PFSK-1 (cell line): Measurements from ENCODE around the gene ERGIC3.

ENCODE experiments used
- FOXP2 ChIP-seq: optimal IDR thresholded peaks from 2 replicates; pipeline ENCODE3; 2011; ENCODE audit warnings: borderline replicate concordance, control low read depth, inconsistent platforms; ENCODE audit not compliant: insufficient read depth; ENCODE audit errors: extremely low read length, extremely low read depth
- POLR2AphosphoS5 ChIP-seq: IDR thresholded peaks from 2 replicates; pipeline ENCODE4 v1.6.1; 2012; ENCODE audit warnings: low read depth, mild to moderate bottlenecking, control low read depth, low read length, moderate library complexity
- SIN3A ChIP-seq: IDR thresholded peaks from 2 replicates; pipeline ENCODE4 v1.6.1; 2012; ENCODE audit warnings: mild to moderate bottlenecking, low read length, moderate library complexity, borderline replicate concordance; ENCODE audit not compliant: insufficient read depth
- TAF1 ChIP-seq: IDR thresholded peaks from 2 replicates; pipeline ENCODE4 v1.6.1; 2012; ENCODE audit warnings: low read length, control low read depth, borderline replicate concordance; ENCODE audit not compliant: insufficient read depth
- TF ChIP-seq, protein P1 (sequence below), 2 experiments: IDR thresholded peaks; 2 replicates each; pipeline versions ENCODE4 v1.6.1 to v1.8.0; 2011 to 2012; ENCODE audit warnings: low read depth in 2 of 2, low read length in 2 of 2, control low read depth in 1 of 2, inconsistent platforms in 1 of 2, mild to moderate bottlenecking in 1 of 2, moderate library complexity in 1 of 2; ENCODE audit not compliant: insufficient read depth in 1 of 2

ERGIC3 gene

GRCh38 chr20:35506179-35506578 lies 35.7 kb upstream of the ERGIC3 start:
- TF ChIP-seq TAF1 (no peak), POLR2AphosphoS5 (no peak), SIN3A (no peak), FOXP2 (no peak)
- TF ChIP-seq, protein P1, sequence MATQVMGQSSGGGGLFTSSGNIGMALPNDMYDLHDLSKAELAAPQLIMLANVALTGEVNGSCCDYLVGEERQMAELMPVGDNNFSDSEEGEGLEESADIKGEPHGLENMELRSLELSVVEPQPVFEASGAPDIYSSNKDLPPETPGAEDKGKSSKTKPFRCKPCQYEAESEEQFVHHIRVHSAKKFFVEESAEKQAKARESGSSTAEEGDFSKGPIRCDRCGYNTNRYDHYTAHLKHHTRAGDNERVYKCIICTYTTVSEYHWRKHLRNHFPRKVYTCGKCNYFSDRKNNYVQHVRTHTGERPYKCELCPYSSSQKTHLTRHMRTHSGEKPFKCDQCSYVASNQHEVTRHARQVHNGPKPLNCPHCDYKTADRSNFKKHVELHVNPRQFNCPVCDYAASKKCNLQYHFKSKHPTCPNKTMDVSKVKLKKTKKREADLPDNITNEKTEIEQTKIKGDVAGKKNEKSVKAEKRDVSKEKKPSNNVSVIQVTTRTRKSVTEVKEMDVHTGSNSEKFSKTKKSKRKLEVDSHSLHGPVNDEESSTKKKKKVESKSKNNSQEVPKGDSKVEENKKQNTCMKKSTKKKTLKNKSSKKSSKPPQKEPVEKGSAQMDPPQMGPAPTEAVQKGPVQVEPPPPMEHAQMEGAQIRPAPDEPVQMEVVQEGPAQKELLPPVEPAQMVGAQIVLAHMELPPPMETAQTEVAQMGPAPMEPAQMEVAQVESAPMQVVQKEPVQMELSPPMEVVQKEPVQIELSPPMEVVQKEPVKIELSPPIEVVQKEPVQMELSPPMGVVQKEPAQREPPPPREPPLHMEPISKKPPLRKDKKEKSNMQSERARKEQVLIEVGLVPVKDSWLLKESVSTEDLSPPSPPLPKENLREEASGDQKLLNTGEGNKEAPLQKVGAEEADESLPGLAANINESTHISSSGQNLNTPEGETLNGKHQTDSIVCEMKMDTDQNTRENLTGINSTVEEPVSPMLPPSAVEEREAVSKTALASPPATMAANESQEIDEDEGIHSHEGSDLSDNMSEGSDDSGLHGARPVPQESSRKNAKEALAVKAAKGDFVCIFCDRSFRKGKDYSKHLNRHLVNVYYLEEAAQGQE (IDR thresholded peaks at IDR 0.05; ENCODE audit: insufficient read depth in 1 of 2, low read depth in 2 of 2, low read length in 2 of 2), result no peak

DNA sequence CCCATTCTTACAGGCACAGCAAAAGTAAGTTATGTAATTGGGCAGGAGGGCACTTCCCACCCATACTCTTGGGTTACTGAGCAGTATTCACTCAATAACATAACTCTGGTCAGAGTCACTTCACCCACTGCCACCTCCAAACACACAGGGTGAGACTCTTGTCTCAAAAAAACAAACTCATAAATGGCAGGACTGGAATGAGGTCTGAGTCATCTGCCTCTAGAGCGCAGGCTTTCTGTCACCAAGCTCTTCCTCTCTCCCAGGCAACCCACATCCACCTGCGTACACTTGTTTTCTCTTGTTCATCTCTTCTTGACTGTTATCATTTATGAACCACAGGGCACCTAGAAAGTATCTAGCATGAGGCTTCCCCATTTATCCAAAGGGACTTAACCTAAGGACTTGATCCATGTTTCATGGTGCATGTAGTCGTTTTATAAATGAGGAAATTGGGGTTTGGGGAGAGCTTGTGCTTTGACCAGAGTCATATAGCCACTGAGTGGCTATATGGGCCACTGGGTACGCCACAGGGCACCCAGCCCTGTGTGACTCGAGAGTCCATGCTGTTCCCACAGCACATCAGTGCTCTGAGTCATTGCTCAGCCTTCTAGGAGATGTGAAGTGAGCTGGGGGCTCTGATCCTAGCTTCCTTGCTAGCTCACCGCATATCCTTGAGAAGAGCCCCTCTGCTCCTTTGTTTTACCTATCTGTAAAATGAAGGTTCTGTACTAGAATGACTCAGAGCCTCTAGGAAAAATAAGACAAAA lies 34.8 kb upstream of the ERGIC3 start:
- TF ChIP-seq SIN3A, result no peak
- TF ChIP-seq FOXP2, result no peak
- TF ChIP-seq, protein P1 (IDR thresholded peaks at IDR 0.05; ENCODE audit: insufficient read depth in 1 of 2, low read depth in 2 of 2, low read length in 2 of 2), result no peak
- no peak for TF ChIP-seq POLR2AphosphoS5
- no peak for TF ChIP-seq TAF1

- no peak for TF ChIP-seq SIN3A
- no peak for TF ChIP-seq POLR2AphosphoS5
- TF ChIP-seq, protein P1 (IDR thresholded peaks at IDR 0.05; ENCODE audit: insufficient read depth in 1 of 2, low read depth in 2 of 2, low read length in 2 of 2), result no peak
- TF ChIP-seq FOXP2, result no peak
- TF ChIP-seq TAF1, result no peak
Measured at GRCh38 chr20:35508493-35509218, 33.2 kb upstream of the ERGIC3 start.

DNA sequence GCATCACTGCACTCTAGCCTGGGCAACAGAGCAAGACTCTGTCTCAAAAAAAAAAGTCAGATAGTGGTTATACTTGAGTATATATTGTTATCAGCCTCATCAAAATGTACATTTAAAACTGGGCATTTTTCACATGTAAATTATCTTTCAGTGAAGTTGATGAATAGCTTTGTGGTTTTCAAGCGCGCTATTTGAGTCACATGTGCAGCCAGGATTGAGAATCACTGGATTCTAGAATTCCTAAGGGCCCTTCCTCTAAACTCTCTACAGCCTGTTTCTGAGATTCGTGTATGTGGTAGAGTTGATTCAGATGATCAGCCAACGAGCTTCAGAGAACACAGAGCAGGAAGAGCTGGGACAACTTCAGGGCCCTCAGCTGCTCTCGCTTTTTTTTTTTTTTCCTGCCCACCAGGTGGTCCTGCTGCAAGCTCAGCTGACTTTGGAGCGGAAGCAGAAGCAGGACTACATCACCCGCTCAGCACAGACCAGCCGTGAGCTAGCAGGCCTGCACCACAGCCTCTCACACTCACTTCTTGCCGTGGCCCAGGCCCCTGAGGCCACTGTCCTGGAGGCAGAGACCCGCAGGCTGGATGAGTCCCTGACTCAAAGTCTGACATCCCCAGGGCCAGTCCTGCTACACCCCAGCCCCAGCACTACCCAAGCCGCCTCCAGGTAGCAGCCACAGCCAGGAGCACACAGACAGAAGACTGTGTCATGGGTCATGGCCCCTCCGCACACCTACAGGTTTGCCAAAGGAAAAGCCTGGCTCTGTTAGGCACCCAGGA lies 30.7 kb upstream of the ERGIC3 start:
- TF ChIP-seq TAF1 (no peak), SIN3A (no peak), FOXP2 (no peak), POLR2AphosphoS5 (no peak)
- TF ChIP-seq, protein P1 (IDR thresholded peaks at IDR 0.05; ENCODE audit: insufficient read depth in 1 of 2, low read depth in 2 of 2, low read length in 2 of 2), result no peak
